ENCODE results near the gene BDP1. TPM values are rescaled to one million over a fixed set of nuclear protein-coding genes. Genes with fewer than 3 reads are reported as not detected.
A peak's percentile ranks its signal among the peaks of the same experiment; 100 is the strongest.

The BDP1 gene
- total RNA-seq, 1 donor from 2014 or later, result 25.0 TPM

GRCh38 chr5:71589903-71590302 is 134.5 kb downstream of the BDP1 start:
- TF ChIP-seq, protein P1, sequence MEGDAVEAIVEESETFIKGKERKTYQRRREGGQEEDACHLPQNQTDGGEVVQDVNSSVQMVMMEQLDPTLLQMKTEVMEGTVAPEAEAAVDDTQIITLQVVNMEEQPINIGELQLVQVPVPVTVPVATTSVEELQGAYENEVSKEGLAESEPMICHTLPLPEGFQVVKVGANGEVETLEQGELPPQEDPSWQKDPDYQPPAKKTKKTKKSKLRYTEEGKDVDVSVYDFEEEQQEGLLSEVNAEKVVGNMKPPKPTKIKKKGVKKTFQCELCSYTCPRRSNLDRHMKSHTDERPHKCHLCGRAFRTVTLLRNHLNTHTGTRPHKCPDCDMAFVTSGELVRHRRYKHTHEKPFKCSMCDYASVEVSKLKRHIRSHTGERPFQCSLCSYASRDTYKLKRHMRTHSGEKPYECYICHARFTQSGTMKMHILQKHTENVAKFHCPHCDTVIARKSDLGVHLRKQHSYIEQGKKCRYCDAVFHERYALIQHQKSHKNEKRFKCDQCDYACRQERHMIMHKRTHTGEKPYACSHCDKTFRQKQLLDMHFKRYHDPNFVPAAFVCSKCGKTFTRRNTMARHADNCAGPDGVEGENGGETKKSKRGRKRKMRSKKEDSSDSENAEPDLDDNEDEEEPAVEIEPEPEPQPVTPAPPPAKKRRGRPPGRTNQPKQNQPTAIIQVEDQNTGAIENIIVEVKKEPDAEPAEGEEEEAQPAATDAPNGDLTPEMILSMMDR (IDR thresholded peaks at IDR 0.05), result no peak
- H3K9me3 ChIP-seq, result no peaks in the 10 kb centered on the region
- H3K27me3 ChIP-seq, result no peaks in the 10 kb centered on the region
- no peak overlapping the region for H3K4me3 ChIP-seq
- peaks cover 0 to 2% of the 10 kb centered on the region in 2 donors for H3K36me3 ChIP-seq
- DNase-seq (ENCODE audit: low spot score in 2 of 2), result no peak
- H3K27ac ChIP-seq, result no peak overlapping the region
- peaks cover 0 to 13% of the 10 kb centered on the region in 2 donors for H3K4me1 ChIP-seq
- intact Hi-C loops (cut with DNase I), result loop anchor here (10.0 kb wide), 2 partner anchors 515 to 715 kb away; partner anchors contain the start of gene MAP1B

DNA sequence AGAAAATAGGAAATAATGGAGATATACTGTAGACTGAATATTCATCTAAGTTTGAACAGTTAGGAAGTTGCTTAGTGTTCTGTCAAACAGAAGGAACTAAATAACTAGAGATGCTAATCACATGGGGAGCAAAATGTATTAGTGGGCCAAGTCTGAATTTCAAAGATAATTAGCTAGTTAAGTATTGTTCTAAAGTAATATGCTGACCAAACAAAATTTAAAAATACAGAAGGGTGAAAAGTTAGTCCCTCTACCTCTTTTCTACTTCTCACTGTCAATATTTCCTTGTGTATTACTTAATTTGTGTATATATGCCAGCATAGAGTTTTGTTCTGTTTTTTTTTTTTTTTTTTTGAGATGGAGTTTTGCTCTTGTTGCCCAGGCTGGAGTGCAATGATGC is 135.6 kb downstream of the BDP1 start:
- DNase-seq (ENCODE audit: low spot score in 2 of 2), result no peak
- Histone ChIP-seq H3K27ac (no peak overlapping the region), H3K9me3 (no peaks in the 10 kb centered on the region), H3K27me3 (no peaks in the 10 kb centered on the region), H3K4me1 (peaks cover 0 to 13% of the 10 kb centered on the region in 2 donors), H3K36me3 (peaks cover 0 to 5% of the 10 kb centered on the region in 2 donors), H3K4me3 (no peak overlapping the region)
- intact Hi-C loops (cut with DNase I), result no loop called here
- TF ChIP-seq, protein P1 (IDR thresholded peaks at IDR 0.05), result no peak

DNA sequence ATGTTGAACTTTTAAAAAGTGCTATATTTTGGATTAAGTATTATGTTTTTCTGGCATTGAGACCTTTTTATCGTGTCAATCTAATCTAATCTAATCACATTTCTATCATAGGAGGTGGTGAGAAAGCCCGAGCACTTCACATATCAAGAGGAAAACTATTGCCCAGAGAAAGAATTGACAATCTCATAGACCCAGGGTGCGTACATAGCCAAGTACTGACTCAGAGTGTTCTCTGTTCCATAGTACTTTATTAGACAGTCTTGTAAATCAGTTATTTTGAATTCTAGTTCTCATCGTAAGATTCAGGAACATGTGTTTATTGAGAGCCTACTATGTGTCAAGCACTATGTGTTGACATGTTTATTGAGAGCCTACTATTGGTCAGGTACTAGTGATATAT is 140.7 kb downstream of the BDP1 start:
- peaks cover 0 to 5% of the 10 kb centered on the region in 2 donors for H3K4me1 ChIP-seq
- DNase-seq (ENCODE audit: low spot score in 2 of 2), result no peak
- H3K9me3 ChIP-seq, result no peaks in the 10 kb centered on the region
- intact Hi-C loops (cut with DNase I), result no loop called here
- H3K36me3 ChIP-seq, result peaks cover 30 to 48% of the 10 kb centered on the region in 2 donors
- no peak overlapping the region for H3K4me3 ChIP-seq
- TF ChIP-seq, protein P1 (IDR thresholded peaks at IDR 0.05), result no peak
- no peaks in the 10 kb centered on the region for H3K27me3 ChIP-seq
- H3K27ac ChIP-seq, result peak overlapping the region in 1 of 2 donors; percentile 18

GRCh38 chr5:71597001-71597400 is 141.6 kb downstream of the BDP1 start:
- H3K27me3 ChIP-seq, result no peaks in the 10 kb centered on the region
- DNase-seq (ENCODE audit: low spot score in 2 of 2), result no peak
- TF ChIP-seq, protein P1 (IDR thresholded peaks at IDR 0.05), result no peak
- H3K27ac ChIP-seq, result no peak overlapping the region
- H3K9me3 ChIP-seq, result no peaks in the 10 kb centered on the region
- H3K4me1 ChIP-seq, result peaks cover 0 to 8% of the 10 kb centered on the region in 2 donors
- peaks cover 30 to 48% of the 10 kb centered on the region in 2 donors for H3K36me3 ChIP-seq
- H3K4me3 ChIP-seq, result no peak overlapping the region
- intact Hi-C loops (cut with DNase I), result no loop called here

DNA sequence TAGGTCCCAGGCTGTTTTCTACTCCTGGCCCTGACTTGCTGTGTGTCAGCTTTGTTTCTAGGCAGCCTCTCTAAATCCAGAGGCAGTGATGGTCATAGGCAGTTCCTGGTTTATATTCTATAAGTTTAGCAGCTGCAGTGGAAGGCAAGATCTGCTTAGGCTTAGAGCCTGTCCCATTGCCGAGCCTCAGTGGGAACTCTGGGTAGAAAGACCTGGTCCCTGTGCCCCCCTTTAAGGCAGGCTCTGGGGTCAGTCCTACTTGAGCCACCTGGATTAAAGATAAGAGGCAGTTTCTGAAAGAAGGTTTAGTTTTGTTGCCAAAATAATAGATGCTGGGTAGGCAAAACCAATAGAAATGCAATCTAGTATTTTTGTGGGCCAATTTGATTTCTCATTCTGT is 145.3 kb downstream of the BDP1 start:
- Histone ChIP-seq H3K9me3 (no peaks in the 10 kb centered on the region), H3K27ac (peak overlapping the region; percentile 64 to 73), H3K27me3 (no peaks in the 10 kb centered on the region), H3K4me3 (no peak overlapping the region), H3K4me1 (peaks cover 0 to 8% of the 10 kb centered on the region in 2 donors), H3K36me3 (peaks cover 45 to 53% of the 10 kb centered on the region in 2 donors)
- intact Hi-C loops (cut with DNase I), result no loop called here
- no peak for DNase-seq (ENCODE audit: low spot score in 2 of 2)
- TF ChIP-seq, protein P1 (IDR thresholded peaks at IDR 0.05), result no peak

Data from ascending aorta (tissue), 2 donors.